ENCODE results near the gene LRRC37A. TPM values are rescaled to one million over a fixed set of nuclear protein-coding genes. Genes with fewer than 3 reads are reported as not detected.
A peak's percentile ranks its signal among the peaks of the same experiment; 100 is the strongest.
"Not testable (repeated sequence)": the region's sequence is repeated elsewhere in the genome, so short reads cannot be mapped to it uniquely, and the experiment has no call there.

The LRRC37A gene
- polyA plus RNA-seq (2012; ENCODE audit: insufficient read length, low read depth), result 1.0 TPM

GRCh38 chr17:46294831-46295230, at the start of gene LRRC37A:
Gene LRRC37A, plus strand, starts transcription at chr17:46295131. Its CDS starts 3 bp downstream, at chr17:46295134.
- TF ChIP-seq TAF1 (IDR thresholded peaks at IDR 0.05; ENCODE audit: borderline replicate concordance, insufficient read depth, low read length); FOXP2 (optimal IDR thresholded peaks at IDR 0.05; ENCODE audit: borderline replicate concordance, extremely low read depth, extremely low read length, insufficient read depth); POLR2AphosphoS5 (IDR thresholded peaks at IDR 0.05; ENCODE audit: low read depth, low read length): not testable (repeated sequence)

GRCh38 chr17:46262271-46262670, 32.7 kb upstream of the LRRC37A start:
- no peak for TF ChIP-seq FOXP2 (optimal IDR thresholded peaks at IDR 0.05; ENCODE audit: borderline replicate concordance, extremely low read depth, extremely low read length, insufficient read depth)
- no peak for TF ChIP-seq POLR2AphosphoS5 (IDR thresholded peaks at IDR 0.05; ENCODE audit: low read depth, low read length)
- no peak for TF ChIP-seq REST (IDR thresholded peaks at IDR 0.05; ENCODE audit: insufficient read depth in 1 of 2, low read depth in 2 of 2, low read length in 2 of 2)
- no peak for TF ChIP-seq TAF1 (IDR thresholded peaks at IDR 0.05; ENCODE audit: borderline replicate concordance, insufficient read depth, low read length)
- TF ChIP-seq SIN3A (IDR thresholded peaks at IDR 0.05; ENCODE audit: borderline replicate concordance, insufficient read depth, low read length), result no peak

- TF ChIP-seq FOXP2 (optimal IDR thresholded peaks at IDR 0.05; ENCODE audit: borderline replicate concordance, extremely low read depth, extremely low read length, insufficient read depth) (no peak), SIN3A (IDR thresholded peaks at IDR 0.05; ENCODE audit: borderline replicate concordance, insufficient read depth, low read length) (no peak), REST (IDR thresholded peaks at IDR 0.05; ENCODE audit: insufficient read depth in 1 of 2, low read depth in 2 of 2, low read length in 2 of 2) (no peak), TAF1 (IDR thresholded peaks at IDR 0.05; ENCODE audit: borderline replicate concordance, insufficient read depth, low read length) (no peak), POLR2AphosphoS5 (IDR thresholded peaks at IDR 0.05; ENCODE audit: low read depth, low read length) (no peak)
These were observed 30.3 kb upstream of the LRRC37A start for GRCh38 chr17:46264456-46265198.

GRCh38 chr17:46266656-46267544, 28.0 kb upstream of the LRRC37A start:
- TF ChIP-seq SIN3A (IDR thresholded peaks at IDR 0.05; ENCODE audit: borderline replicate concordance, insufficient read depth, low read length) (peak; percentile 34; the same call in 1 of the 2 replicates), FOXP2 (optimal IDR thresholded peaks at IDR 0.05; ENCODE audit: borderline replicate concordance, extremely low read depth, extremely low read length, insufficient read depth) (peak; percentile 43), POLR2AphosphoS5 (IDR thresholded peaks at IDR 0.05; ENCODE audit: low read depth, low read length) (peak; percentile 81), TAF1 (IDR thresholded peaks at IDR 0.05; ENCODE audit: borderline replicate concordance, insufficient read depth, low read length) (no peak), REST (IDR thresholded peaks at IDR 0.05; ENCODE audit: insufficient read depth in 1 of 2, low read depth in 2 of 2, low read length in 2 of 2) (peak; percentile 4 to 35; a peak in 1 of 4 replicates)

GRCh38 chr17:46270032-46270431, 24.9 kb upstream of the LRRC37A start:
- TF ChIP-seq REST (IDR thresholded peaks at IDR 0.05; ENCODE audit: insufficient read depth in 1 of 2, low read depth in 2 of 2, low read length in 2 of 2) (0 out of 4 replicates have a peak, but pooled peaks have one; percentile 38 to 59), FOXP2 (optimal IDR thresholded peaks at IDR 0.05; ENCODE audit: borderline replicate concordance, extremely low read depth, extremely low read length, insufficient read depth) (no peak)
